ENCODE data around the gene C16orf87.

- TF ChIP-seq ZNF114 (tag by site-specific recombination; IDR thresholded peaks at IDR 0.05): no peak
- no peak for TF ChIP-seq ZNF335 (tag by site-specific recombination; conservative IDR thresholded peaks at IDR 0.05)
- TF ChIP-seq CTCF (tag by site-specific recombination; IDR thresholded peaks at IDR 0.05): no peak
- TF ChIP-seq ZNF626 (tag by site-specific recombination; IDR thresholded peaks at IDR 0.05): no peak
- TF ChIP-seq, protein P1, sequence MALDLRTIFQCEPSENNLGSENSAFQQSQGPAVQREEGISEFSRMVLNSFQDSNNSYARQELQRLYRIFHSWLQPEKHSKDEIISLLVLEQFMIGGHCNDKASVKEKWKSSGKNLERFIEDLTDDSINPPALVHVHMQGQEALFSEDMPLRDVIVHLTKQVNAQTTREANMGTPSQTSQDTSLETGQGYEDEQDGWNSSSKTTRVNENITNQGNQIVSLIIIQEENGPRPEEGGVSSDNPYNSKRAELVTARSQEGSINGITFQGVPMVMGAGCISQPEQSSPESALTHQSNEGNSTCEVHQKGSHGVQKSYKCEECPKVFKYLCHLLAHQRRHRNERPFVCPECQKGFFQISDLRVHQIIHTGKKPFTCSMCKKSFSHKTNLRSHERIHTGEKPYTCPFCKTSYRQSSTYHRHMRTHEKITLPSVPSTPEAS (tag by site-specific recombination; IDR thresholded peaks at IDR 0.05): no peak
Measured at GRCh38 chr16:46855389-46855788, 24.4 kb upstream of the C16orf87 start.

Measured in HEK293 (cell line).